SJSA1 (cell line): Measurements from ENCODE around the gene CAPN15. TPM values are rescaled to one million over a fixed set of nuclear protein-coding genes. Genes with fewer than 3 reads are reported as not detected.
A peak's percentile ranks its signal among the peaks of the same experiment; 100 is the strongest.
"Not testable (repeated sequence)": the region's sequence is repeated elsewhere in the genome, so short reads cannot be mapped to it uniquely, and the experiment has no call there.

ENCODE experiments used
- DNase-seq, 2 experiments: peaks; one replicate each; pipeline ENCODE4 v3.0.0-alpha.2; 2015 to 2020; ENCODE audit warnings: low spot score in 2 of 2, low read depth in 1 of 2
- H3K27ac ChIP-seq: fragments of 250-450 bp; sonication (Bioruptor Pico); 2 replicates; pipeline ENCODE4 v1.5.1; 2020; ENCODE audit warnings: mild to moderate bottlenecking, moderate library complexity
- H3K27me3 ChIP-seq: fragments of 250-450 bp; sonication (Bioruptor Pico); replicated peaks from 2 replicates; pipeline ENCODE4 v1.5.1; 2020; ENCODE audit warnings: mild to moderate bottlenecking, moderate library complexity
- H3K36me3 ChIP-seq: fragments of 250-450 bp; sonication (Bioruptor Pico); 2 replicates; pipeline ENCODE4 v1.5.1; 2020; ENCODE audit warnings: mild to moderate bottlenecking
- H3K4me1 ChIP-seq: fragments of 250-450 bp; sonication (Bioruptor Pico); replicated peaks from 2 replicates; pipeline ENCODE4 v1.6.1; 2021; ENCODE audit warnings: mild to moderate bottlenecking
- H3K4me3 ChIP-seq: fragments of 250-450 bp; sonication (Bioruptor Pico); 2 replicates; pipeline ENCODE4 v1.5.1; 2020; ENCODE audit warnings: mild to moderate bottlenecking
- H3K9me3 ChIP-seq: fragments of 250-450 bp; sonication (Bioruptor Pico); replicated peaks from 2 replicates; pipeline ENCODE4 v1.5.1; 2020; ENCODE audit warnings: mild to moderate bottlenecking
- total RNA-seq: library from RNA; depleted of rRNA; stranded (reverse); fragments of >200 nt; shearing (Covaris generic); gene quantifications from 2 replicates; pipeline ENCODE4 v1.2.3, GENCODE V29; 2014; rRNA removed

CAPN15 gene
- 44.4 and 46.1 TPM in 2 replicates for total RNA-seq

GRCh38 chr16:527015-527903 is at the start of gene CAPN15:
Gene CAPN15, plus strand, starts transcription at chr16:527712. Its CDS starts 19,127 bp downstream, at chr16:546839.
- Histone ChIP-seq H3K4me3 (peak within 1 kb of the TSS; percentile 65), H3K9me3 (no peaks in the 10 kb centered on the region), H3K36me3 (peaks cover 26% of the 10 kb centered on the region), H3K27ac (peak within 1 kb of the TSS; percentile 92), H3K27me3 (no peaks in the 10 kb centered on the region), H3K4me1 (peaks cover 33% of the 10 kb centered on the region)
- peak; percentile 91 to 99 for DNase-seq

DNA sequence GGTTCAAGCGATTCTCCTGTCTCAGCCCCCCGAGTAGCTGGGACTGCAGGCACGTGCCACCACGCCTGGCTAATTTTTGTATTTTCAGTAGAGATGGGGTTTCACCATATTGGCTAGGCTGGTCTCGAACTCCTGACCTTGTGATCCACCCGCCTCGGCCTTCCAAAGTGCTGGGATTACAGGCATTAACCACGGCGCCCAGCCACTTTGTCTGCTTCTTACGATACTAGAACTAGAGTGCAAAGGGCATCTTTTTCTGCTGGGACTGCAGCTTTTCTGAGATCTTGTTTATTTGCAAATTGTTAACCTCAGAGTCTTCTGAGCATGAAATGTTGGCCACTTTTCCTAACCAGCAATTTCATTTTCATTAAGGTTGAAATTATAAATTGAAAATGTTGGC is 49.2 kb upstream of the CAPN15 start:
- H3K4me3 ChIP-seq, DNase-seq, H3K36me3 ChIP-seq, H3K27me3 ChIP-seq, H3K9me3 ChIP-seq, H3K4me1 ChIP-seq, H3K27ac ChIP-seq: not testable (repeated sequence)

DNA sequence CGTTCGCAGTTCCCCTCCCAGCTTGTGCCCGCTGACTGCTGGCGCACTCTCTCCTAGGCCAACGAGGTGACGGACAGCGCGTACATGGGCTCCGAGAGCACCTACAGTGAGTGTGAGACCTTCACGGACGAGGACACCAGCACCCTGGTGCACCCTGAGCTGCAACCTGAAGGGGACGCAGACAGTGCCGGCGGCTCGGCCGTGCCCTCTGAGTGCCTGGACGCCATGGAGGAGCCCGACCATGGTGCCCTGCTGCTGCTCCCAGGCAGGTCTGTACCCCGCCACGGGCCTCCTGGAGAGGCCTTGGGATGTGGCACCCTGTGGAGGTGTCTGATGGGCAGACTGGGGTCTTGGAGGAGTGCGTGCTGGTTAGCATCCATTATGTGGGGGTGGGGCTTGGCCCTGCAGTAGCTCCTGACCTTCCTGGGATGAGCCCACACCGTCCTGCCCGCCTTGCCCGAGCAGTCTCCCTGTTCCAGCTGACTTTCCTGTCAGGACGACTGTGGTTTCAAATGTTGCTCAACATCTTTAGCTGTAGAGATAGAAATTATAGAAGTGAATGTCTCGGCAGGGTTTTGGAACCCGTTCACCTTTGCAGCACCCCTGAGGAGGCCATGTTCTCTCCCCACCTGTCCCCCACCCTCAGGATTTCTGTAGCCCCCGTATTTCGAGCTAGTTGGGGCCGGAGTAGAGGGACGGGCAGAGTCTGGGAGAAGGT is 44.9 kb upstream of the CAPN15 start:
- H3K4me1 ChIP-seq, result no peaks in the 10 kb centered on the region
- no peak overlapping the region for H3K27ac ChIP-seq
- H3K9me3 ChIP-seq, result no peaks in the 10 kb centered on the region
- no peak for DNase-seq
- H3K36me3 ChIP-seq, result no peaks in the 10 kb centered on the region
- H3K27me3 ChIP-seq, result no peaks in the 10 kb centered on the region
- H3K4me3 ChIP-seq, result no peak overlapping the region

DNA sequence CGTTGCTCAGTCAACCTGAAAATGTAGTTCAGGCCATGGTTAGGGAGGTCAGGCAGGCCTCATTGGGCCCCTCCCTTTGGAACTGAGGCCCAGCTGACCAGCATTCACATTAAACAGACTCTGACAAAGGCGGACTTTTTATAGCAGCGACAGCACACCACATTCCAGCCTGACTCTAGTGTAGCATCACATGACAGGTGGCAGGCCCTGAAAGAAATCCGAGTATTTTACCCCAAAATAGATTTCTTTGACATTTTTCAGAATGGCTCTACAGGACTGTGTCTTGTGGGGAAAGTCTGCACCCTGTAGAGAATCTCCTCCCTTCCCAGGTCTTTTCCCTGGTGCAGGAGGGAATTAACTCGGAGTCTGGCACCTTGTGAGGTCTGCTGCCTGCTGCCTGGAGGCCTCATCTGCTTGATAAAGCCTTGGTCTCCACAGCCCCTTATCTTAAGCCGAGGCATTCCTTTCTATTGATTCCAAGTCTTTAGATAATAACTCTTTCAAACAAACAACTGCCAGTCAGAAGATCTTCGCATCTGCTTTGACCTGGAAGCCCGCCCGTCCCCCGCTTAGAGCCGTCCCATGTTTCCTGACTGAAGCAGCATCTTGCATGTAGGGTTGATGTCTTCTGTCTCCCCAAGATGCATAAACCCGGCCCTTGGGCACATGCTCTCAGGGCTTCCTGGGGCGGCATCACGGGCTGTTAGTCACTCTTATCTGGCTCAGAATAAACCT is 44.0 kb upstream of the CAPN15 start:
- Histone ChIP-seq H3K4me1 (no peaks in the 10 kb centered on the region), H3K4me3 (no peak overlapping the region), H3K27ac (no peak overlapping the region), H3K27me3 (no peaks in the 10 kb centered on the region), H3K36me3 (no peaks in the 10 kb centered on the region), H3K9me3 (no peaks in the 10 kb centered on the region; the same call in 1 of the 2 replicates)
- DNase-seq, result no peak

GRCh38 chr16:489606-490005 is 37.9 kb upstream of the CAPN15 start:
- H3K4me3 ChIP-seq, result no peak overlapping the region
- H3K9me3 ChIP-seq, result no peaks in the 10 kb centered on the region; the same call in 1 of the 2 replicates
- H3K27ac ChIP-seq, result no peak overlapping the region
- no peaks in the 10 kb centered on the region for H3K27me3 ChIP-seq
- H3K36me3 ChIP-seq, result peaks cover 11% of the 10 kb centered on the region
- DNase-seq, result no peak
- H3K4me1 ChIP-seq, result no peaks in the 10 kb centered on the region

GRCh38 chr16:490768-491167 is 36.7 kb upstream of the CAPN15 start:
- no peak overlapping the region for H3K4me3 ChIP-seq
- peaks cover 11% of the 10 kb centered on the region for H3K36me3 ChIP-seq
- no peaks in the 10 kb centered on the region for H3K27me3 ChIP-seq
- DNase-seq, result no peak
- no peaks in the 10 kb centered on the region; the same call in 1 of the 2 replicates for H3K9me3 ChIP-seq
- H3K4me1 ChIP-seq, result no peaks in the 10 kb centered on the region
- H3K27ac ChIP-seq, result no peak overlapping the region

GRCh38 chr16:491220-491919 is 36.1 kb upstream of the CAPN15 start:
- no peak for DNase-seq
- Histone ChIP-seq H3K4me3 (no peak overlapping the region), H3K27me3 (no peaks in the 10 kb centered on the region), H3K9me3 (no peaks in the 10 kb centered on the region; the same call in 1 of the 2 replicates), H3K4me1 (no peaks in the 10 kb centered on the region), H3K27ac (no peak overlapping the region), H3K36me3 (peaks cover 11% of the 10 kb centered on the region)

DNA sequence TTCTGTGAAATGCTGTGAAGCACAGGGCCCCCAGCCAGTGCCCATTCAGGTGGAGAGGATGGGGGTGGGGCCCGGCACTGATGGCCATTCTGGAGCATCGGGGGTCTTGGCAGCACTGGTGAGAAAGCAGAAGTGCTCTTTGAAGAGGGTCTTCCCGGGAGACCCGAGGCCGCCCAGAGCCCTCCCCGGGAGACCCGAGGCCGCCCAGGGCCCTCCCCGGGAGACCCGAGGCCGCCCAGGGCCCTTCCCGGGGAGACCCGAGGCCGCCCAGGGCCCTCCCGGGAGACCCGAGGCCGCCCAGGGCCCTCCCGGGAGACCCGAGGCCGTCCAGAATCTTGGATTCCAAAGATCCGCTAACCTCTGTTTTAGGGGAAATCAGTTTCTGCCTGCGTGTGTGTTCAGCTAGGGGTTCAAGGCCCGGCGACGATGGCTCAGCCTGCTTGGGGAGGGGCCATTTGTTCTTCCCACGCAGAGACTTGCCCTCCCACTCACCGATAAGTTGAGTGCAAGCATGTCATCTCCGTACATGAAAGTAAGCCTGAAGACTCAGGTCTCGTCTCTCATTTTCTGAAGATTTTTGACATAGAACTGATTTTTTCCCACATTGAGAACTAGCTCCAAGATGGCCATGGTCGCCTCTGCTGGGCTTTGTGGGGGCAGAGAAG is 35.2 kb upstream of the CAPN15 start:
- Histone ChIP-seq H3K36me3 (peaks cover 11% of the 10 kb centered on the region), H3K4me1 (no peaks in the 10 kb centered on the region), H3K9me3 (no peaks in the 10 kb centered on the region; the same call in 1 of the 2 replicates), H3K27ac (no peak overlapping the region), H3K4me3 (no peak overlapping the region), H3K27me3 (no peaks in the 10 kb centered on the region)
- no peak for DNase-seq

- not testable (repeated sequence) for H3K9me3 ChIP-seq
These were observed 32.8 kb upstream of the CAPN15 start for GRCh38 chr16:494676-495075.

DNA sequence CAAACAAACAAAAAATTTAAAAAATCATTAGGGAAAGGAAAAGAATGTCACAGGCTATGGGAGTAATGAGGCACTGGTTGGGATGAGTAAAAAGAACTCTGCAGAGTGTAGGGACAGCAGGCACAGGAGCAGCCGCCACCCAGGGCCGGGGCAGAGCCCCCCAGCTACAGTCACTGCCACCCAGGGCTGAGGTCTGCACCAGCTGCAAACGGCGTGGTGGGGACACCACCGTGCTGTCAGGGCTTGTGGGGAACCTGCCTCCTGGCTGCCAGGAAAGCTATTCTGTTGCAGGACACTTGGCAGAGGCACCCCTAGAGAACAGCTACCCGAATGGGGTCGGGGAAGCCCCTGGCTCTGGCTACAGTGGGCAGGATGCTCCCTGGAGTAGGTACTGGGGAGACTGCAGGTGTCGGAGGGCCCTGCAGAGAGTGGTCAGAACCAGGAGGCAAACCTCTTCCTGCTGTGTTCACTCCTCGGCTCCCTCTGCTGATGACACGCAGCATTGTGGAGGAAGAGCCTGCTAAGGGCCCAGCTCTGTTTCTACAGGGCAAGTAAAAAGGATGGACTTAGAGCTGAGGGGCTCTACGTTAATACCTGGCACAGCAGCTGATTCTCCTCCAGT is 32.3 kb upstream of the CAPN15 start:
- peaks cover 5% of the 10 kb centered on the region for H3K36me3 ChIP-seq
- H3K4me1 ChIP-seq, result no peaks in the 10 kb centered on the region
- no peaks in the 10 kb centered on the region for H3K27me3 ChIP-seq
- no peak overlapping the region for H3K27ac ChIP-seq
- H3K4me3 ChIP-seq, result no peak overlapping the region
- DNase-seq, result peak in 1 of 2 experiments; percentile 24
- H3K9me3 ChIP-seq, result no peaks in the 10 kb centered on the region

More at GRCh38 chr16:494676-495075, 32.8 kb upstream of the CAPN15 start:
- not testable (repeated sequence) for H3K4me3 ChIP-seq, DNase-seq, H3K4me1 ChIP-seq, H3K27me3 ChIP-seq, H3K27ac ChIP-seq
- H3K36me3 ChIP-seq, result peaks cover 11% of the 10 kb centered on the region

DNA sequence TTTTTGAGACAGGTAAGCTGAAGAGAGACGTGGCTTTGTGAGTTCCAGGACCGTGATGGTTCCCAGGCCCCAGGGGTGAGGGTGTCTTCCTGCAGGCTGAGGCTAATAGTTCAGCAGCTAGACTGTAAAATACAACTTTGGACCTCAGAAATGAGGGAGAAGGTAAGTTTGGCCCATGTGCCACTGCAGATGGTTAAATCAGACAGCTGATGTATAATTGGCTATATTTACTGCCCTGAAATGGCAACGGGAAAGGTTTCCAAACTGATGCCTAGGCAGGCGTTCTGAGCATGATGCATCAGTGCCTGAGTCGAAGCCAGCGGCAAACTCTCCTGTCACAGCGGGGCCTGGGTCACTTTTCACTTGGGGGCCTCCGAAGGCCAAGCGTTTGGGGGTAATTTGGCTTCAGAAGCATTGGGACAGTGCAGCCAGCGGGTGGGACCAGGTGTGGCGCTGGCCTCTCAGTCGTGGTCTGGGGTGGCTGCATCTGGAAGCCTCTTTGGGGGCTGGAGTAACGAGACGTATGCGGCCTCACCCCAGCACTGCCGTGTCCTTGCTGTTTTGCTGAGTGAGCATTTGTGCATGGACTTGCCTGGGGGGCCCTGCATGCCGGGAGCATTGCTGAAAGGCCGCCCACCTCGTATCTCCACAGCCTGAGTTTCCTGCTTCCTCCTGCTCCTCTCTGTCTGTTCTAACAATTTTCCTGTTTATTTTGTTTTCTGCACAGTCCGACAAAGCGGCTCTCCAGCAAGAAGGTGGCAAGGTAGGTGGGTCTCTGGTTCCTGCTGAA is 31.2 kb upstream of the CAPN15 start:
- no peaks in the 10 kb centered on the region for H3K9me3 ChIP-seq
- no peak overlapping the region for H3K4me3 ChIP-seq
- H3K36me3 ChIP-seq, result peaks cover 4% of the 10 kb centered on the region; the same call in 1 of the 2 replicates
- H3K4me1 ChIP-seq, result no peaks in the 10 kb centered on the region
- no peaks in the 10 kb centered on the region for H3K27me3 ChIP-seq
- no peak overlapping the region for H3K27ac ChIP-seq
- no peak for DNase-seq

DNA sequence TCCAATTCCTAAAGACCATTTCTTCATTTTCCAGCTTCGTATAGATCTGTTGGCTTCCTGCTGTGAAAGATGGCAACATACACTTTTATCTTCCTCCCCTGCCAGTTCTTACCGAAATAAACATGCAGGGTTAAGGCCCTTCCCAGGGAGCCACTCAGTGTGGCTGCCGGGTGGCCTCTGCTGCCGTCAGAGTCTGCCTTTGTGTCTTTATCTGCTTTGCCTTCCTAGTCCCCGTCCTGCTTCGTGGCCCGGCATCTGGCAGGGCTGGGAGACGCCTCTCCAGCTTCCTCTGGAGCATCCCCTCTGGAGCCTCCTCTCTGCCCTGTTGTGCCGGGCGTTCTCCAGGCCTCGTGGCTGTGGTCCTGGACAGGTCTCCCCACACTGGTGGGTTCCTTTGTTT is 30.3 kb upstream of the CAPN15 start:
- DNase-seq, result no peak
- H3K27me3 ChIP-seq, result no peaks in the 10 kb centered on the region
- H3K36me3 ChIP-seq, result no peaks in the 10 kb centered on the region
- H3K27ac ChIP-seq, result no peak overlapping the region
- no peaks in the 10 kb centered on the region for H3K9me3 ChIP-seq
- no peak overlapping the region for H3K4me3 ChIP-seq
- no peaks in the 10 kb centered on the region for H3K4me1 ChIP-seq
